HG03575 (cell line): ENCODE results near the gene CPEB3.
"Not testable (repeated sequence)": the region's sequence is repeated elsewhere in the genome, so short reads cannot be mapped to it uniquely, and the experiment has no call there.

ENCODE experiments used
- ATAC-seq: cut with Tn5 transposase; IDR thresholded peaks from one replicate; pipeline ENCODE4 v1.9.1; 2021; ENCODE audit not compliant: unreplicated experiment, insufficient number of reproducible peaks, low FRiP score; ENCODE audit errors: extremely low read depth

Gene CPEB3

GRCh38 chr10:92121686-92122492 is 169.0 kb downstream of the CPEB3 start:
- ATAC-seq: no peak

GRCh38 chr10:92119340-92119739 is 171.5 kb downstream of the CPEB3 start:
- no peak for ATAC-seq

GRCh38 chr10:92114917-92115316 is 176.0 kb downstream of the CPEB3 start:
- not testable (repeated sequence) for ATAC-seq

- ATAC-seq: no peak
Measured at GRCh38 chr10:92113911-92114600, 176.8 kb downstream of the CPEB3 start.

- no peak for ATAC-seq
Measured at GRCh38 chr10:92112462-92112861, 178.4 kb downstream of the CPEB3 start.

- ATAC-seq: no peak
Measured at GRCh38 chr10:92111336-92111939, 179.4 kb downstream of the CPEB3 start.

GRCh38 chr10:92110039-92110794 is 180.7 kb downstream of the CPEB3 start:
- no peak for ATAC-seq

- ATAC-seq: no peak
Measured at GRCh38 chr10:92108747-92109146, 182.1 kb downstream of the CPEB3 start.

- no peak for ATAC-seq
Measured at GRCh38 chr10:92108120-92108519, 182.8 kb downstream of the CPEB3 start.

GRCh38 chr10:92103376-92104090 is 187.3 kb downstream of the CPEB3 start:
- no peak for ATAC-seq

- no peak for ATAC-seq
Measured at GRCh38 chr10:92102601-92103213, 188.2 kb downstream of the CPEB3 start.

GRCh38 chr10:92094960-92095359 is 195.9 kb downstream of the CPEB3 start:
- ATAC-seq: no peak

GRCh38 chr10:92091965-92092364 is 198.9 kb downstream of the CPEB3 start:
- no peak for ATAC-seq

- peak; percentile 54 for ATAC-seq
Measured at GRCh38 chr10:92087750-92088395, 203.0 kb downstream of the CPEB3 start.

GRCh38 chr10:92082583-92083280 is 208.1 kb downstream of the CPEB3 start:
- ATAC-seq: no peak

GRCh38 chr10:92081641-92082040 is 209.2 kb downstream of the CPEB3 start:
- no peak for ATAC-seq

GRCh38 chr10:92080244-92080643 is 210.6 kb downstream of the CPEB3 start:
- no peak for ATAC-seq
